Eye (tissue), 1 donor: ENCODE results near the gene EVX2.

ENCODE experiments used
- DNase-seq: peaks from one replicate; pipeline ENCODE4 v3.0.0-alpha.2; 2015

Gene EVX2

GRCh38 chr2:176039375-176039774 is 44.4 kb downstream of the EVX2 start:
- no peak for DNase-seq

DNA sequence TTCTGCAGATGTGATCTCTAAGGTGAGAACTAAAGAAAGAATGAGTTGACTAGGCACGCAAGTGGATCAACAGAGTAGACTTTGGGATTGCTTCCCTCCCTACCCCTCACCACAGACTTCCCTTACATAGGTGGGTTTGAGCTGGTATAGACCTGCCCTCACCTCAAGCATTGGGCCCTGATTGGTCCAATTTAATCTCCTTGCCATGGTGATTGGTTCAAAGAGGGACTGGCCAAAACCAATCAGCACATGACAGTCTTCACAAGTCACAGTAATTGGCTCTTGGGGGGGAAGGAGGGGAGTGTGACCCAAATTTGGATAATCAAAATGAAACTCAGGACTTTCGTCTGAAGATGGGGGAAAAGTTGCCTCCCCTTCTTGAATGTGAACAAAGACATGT is 45.1 kb downstream of the EVX2 start:
- DNase-seq = no peak

- DNase-seq = no peak
Measured at GRCh38 chr2:176035013-176035691, 48.6 kb downstream of the EVX2 start.

DNA sequence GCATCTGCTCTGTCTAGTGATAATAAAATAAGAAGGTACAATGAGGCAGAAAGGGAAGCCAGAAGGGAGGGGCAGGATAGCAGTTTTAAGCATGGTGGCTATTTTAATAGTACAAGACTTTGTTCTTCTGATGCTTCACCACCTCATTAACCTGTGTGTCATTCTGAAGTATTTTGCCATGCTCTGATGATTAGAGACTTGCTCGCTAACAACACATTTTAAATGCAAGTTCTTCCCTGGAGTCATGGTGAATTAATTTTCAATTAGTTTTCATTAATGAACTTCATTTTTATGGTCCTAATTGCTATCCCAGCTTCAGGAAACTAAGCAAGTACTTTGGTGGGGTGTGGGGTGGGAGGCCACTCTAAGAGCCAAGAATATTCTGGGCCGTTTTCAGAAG is 56.0 kb downstream of the EVX2 start:
- no peak for DNase-seq
